Activated T-cell treated with anti-CD3 and anti-CD28 coated beads, Interleukin-2, amount 50 U/mL, for 48 hours (primary cell): ENCODE data around the gene NAV2.
"Not testable (repeated sequence)": the region's sequence is repeated elsewhere in the genome, so short reads cannot be mapped to it uniquely, and the experiment has no call there.

ENCODE experiments used
- DNase-seq, 2 experiments: peaks; one replicate each; pipeline ENCODE4 v3.0.0-alpha.2; 2020

Gene NAV2

GRCh38 chr11:20110908-20111669, 398.5 kb downstream of the NAV2 start:
- DNase-seq, result peak; percentile 60 to 71

- DNase-seq, result no peak
Measured at GRCh38 chr11:20111871-20112270, 399.2 kb downstream of the NAV2 start.

GRCh38 chr11:20112291-20113148, 399.9 kb downstream of the NAV2 start:
- peak in 1 of 2 experiments; percentile 40 for DNase-seq

- no peak for DNase-seq
Measured at GRCh38 chr11:20113149-20113438, 400.5 kb downstream of the NAV2 start.

GRCh38 chr11:20114588-20114987, 402.0 kb downstream of the NAV2 start:
- no peak for DNase-seq

- no peak for DNase-seq
Measured at GRCh38 chr11:20116825-20117224, 404.2 kb downstream of the NAV2 start.

- no peak for DNase-seq
Measured at GRCh38 chr11:20117291-20117690, 404.7 kb downstream of the NAV2 start.

- no peak for DNase-seq
Measured at GRCh38 chr11:20118209-20118608, 405.6 kb downstream of the NAV2 start.

- DNase-seq, result no peak
Measured at GRCh38 chr11:20119315-20119714, 406.7 kb downstream of the NAV2 start.

GRCh38 chr11:20120134-20120925, 407.7 kb downstream of the NAV2 start:
- DNase-seq, result no peak

GRCh38 chr11:20122131-20122530, 409.5 kb downstream of the NAV2 start:
- DNase-seq, result no peak

- DNase-seq, result no peak
Measured at GRCh38 chr11:20125927-20126326, 413.3 kb downstream of the NAV2 start.

- no peak for DNase-seq
Measured at GRCh38 chr11:20126724-20127123, 414.1 kb downstream of the NAV2 start.

GRCh38 chr11:20127671-20128527, 415.3 kb downstream of the NAV2 start:
- peak; percentile 81 to 84 for DNase-seq

GRCh38 chr11:20128528-20128825, 415.8 kb downstream of the NAV2 start:
- DNase-seq, result not testable (repeated sequence)

GRCh38 chr11:20129665-20130064, 417.0 kb downstream of the NAV2 start:
- DNase-seq, result no peak

- peak; percentile 73 to 74 for DNase-seq
Measured at GRCh38 chr11:20131788-20132666, 419.4 kb downstream of the NAV2 start.

- no peak for DNase-seq
Measured at GRCh38 chr11:20132667-20133039, 420.0 kb downstream of the NAV2 start.

GRCh38 chr11:20134991-20135736, 422.5 kb downstream of the NAV2 start:
- DNase-seq, result no peak

- DNase-seq, result no peak
Measured at GRCh38 chr11:20137637-20138036, 425.0 kb downstream of the NAV2 start.

GRCh38 chr11:20138707-20139106, 426.1 kb downstream of the NAV2 start:
- no peak for DNase-seq
